ENCODE measurements around the gene SPSB3. TPM values are rescaled to one million over a fixed set of nuclear protein-coding genes. Genes with fewer than 3 reads are reported as not detected.

Gene SPSB3
- total and polyA plus RNA-seq, 9 of the 15 experiments (the other 6 are each of a cell fraction or from before 2014, with no cell fraction given), result 0.39 to 37.4 (median 7.1) TPM

- TF ChIP-seq UBTF (IDR thresholded peaks at IDR 0.05; ENCODE audit: borderline replicate concordance in 1 of 2, low read depth in 2 of 2, low read length in 2 of 2) (peak in 1 of 2 experiments; percentile 19; a peak in 1 of 4 replicates), POLR3G (IDR thresholded peaks at IDR 0.05; ENCODE audit: extremely low read depth, insufficient read length, insufficient replicate concordance) (no peak), CTCF (IDR thresholded peaks at IDR 0.05 in 2 of 3, conservative IDR thresholded peaks at IDR 0.05 in 1 of 3; ENCODE audit: insufficient read depth in 2 of 3, low read depth in 1 of 3, low read length in 3 of 3) (peak in 1 of 3 experiments; percentile 27; a peak in 1 of 6 replicates), SPI1 (IDR thresholded peaks at IDR 0.05; ENCODE audit: borderline replicate concordance, low read depth, low read length) (no peak), CBFB (CRISPR knock-in tag; IDR thresholded peaks at IDR 0.05) (no peak), POU5F1 (IDR thresholded peaks at IDR 0.05; ENCODE audit: borderline replicate concordance, low read depth, low read length, partially characterized antibody) (no peak), NONO (IDR thresholded peaks at IDR 0.05; ENCODE audit: low read depth in 2 of 2, low read length in 1 of 2) (0 out of 4 replicates have a peak, but pooled peaks of 1 of the 2 experiments have one; percentile 35), DNMT1 (IDR thresholded peaks at IDR 0.05) (no peak), SAP30 (IDR thresholded peaks at IDR 0.05; ENCODE audit: borderline replicate concordance, insufficient read depth, low read depth, low read length, poor library complexity, severe bottlenecking) (peak; percentile 53), MAFK (IDR thresholded peaks at IDR 0.05; ENCODE audit: low read length) (no peak), MAZ (CRISPR knock-in tag; conservative IDR thresholded peaks at IDR 0.05 in 1 of 2, IDR thresholded peaks at IDR 0.05 in 1 of 2) (0 out of 4 replicates have a peak, but pooled peaks of 1 of the 2 experiments have one; percentile 30), ZNF740 (CRISPR knock-in tag; IDR thresholded peaks at IDR 0.05) (no peak), ZNF740 (tag; IDR thresholded peaks at IDR 0.05) (no peak), BRD9 (IDR thresholded peaks at IDR 0.05; ENCODE audit: low read depth, partially characterized antibody) (no peak), YY1 (IDR thresholded peaks at IDR 0.05; ENCODE audit: borderline replicate concordance in 1 of 3, control insufficient read depth in 1 of 3, extremely low read depth in 1 of 3, insufficient read depth in 3 of 3, insufficient read length in 1 of 3, insufficient replicate concordance in 2 of 3, low read depth in 1 of 3, low read length in 2 of 3) (peak in 1 of 3 experiments; percentile 23), TFAM (CRISPR knock-in tag; conservative IDR thresholded peaks at IDR 0.05) (no peak), SMARCA4 (IDR thresholded peaks at IDR 0.05) (no peak), ZBTB7A (IDR thresholded peaks at IDR 0.05; ENCODE audit: borderline replicate concordance, control insufficient read depth, low read depth, low read length) (peak; percentile 36; the same call in 1 of the 2 replicates), ZNF57 (CRISPR knock-in tag; IDR thresholded peaks at IDR 0.05) (no peak), KHSRP (IDR thresholded peaks at IDR 0.05) (no peak)
Measured at GRCh38 chr16:1825864-1826690, 43.7 kb upstream of the SPSB3 start (continued).

Measured in K562 (cell line).